ENCODE results near the gene MAD2L1.
A peak's percentile ranks its signal among the peaks of the same experiment; 100 is the strongest.
"Not testable (repeated sequence)": the region's sequence is repeated elsewhere in the genome, so short reads cannot be mapped to it uniquely, and the experiment has no call there.

MAD2L1 gene

GRCh38 chr4:120066517-120067340, at the start of gene MAD2L1:
TSS of gene MAD2L1 (minus strand) at chr4:120066848. CDS start at chr4:120066734, 114 bp downstream.
- DNase-seq (ENCODE audit: low read depth, low spot score): peak; percentile 99

- DNase-seq (ENCODE audit: low read depth, low spot score): no peak
Measured at GRCh38 chr4:120111745-120112144, 45.1 kb upstream of the MAD2L1 start.

- DNase-seq (ENCODE audit: low read depth, low spot score): no peak
Measured at GRCh38 chr4:120109406-120109805, 42.8 kb upstream of the MAD2L1 start.

GRCh38 chr4:120105472-120105871, 38.8 kb upstream of the MAD2L1 start:
- DNase-seq (ENCODE audit: low read depth, low spot score): no peak

GRCh38 chr4:120096508-120097297, 30.1 kb upstream of the MAD2L1 start:
- DNase-seq (ENCODE audit: low read depth, low spot score): no peak

- DNase-seq (ENCODE audit: low read depth, low spot score): no peak
Measured at GRCh38 chr4:120088507-120088906, 21.9 kb upstream of the MAD2L1 start.

GRCh38 chr4:120088066-120088465, 21.4 kb upstream of the MAD2L1 start:
- not testable (repeated sequence) for DNase-seq (ENCODE audit: low read depth, low spot score)

- DNase-seq (ENCODE audit: low read depth, low spot score): no peak
Measured at GRCh38 chr4:120085705-120086104, 19.1 kb upstream of the MAD2L1 start.

GRCh38 chr4:120084327-120084726, 17.7 kb upstream of the MAD2L1 start:
- DNase-seq (ENCODE audit: low read depth, low spot score): no peak

GRCh38 chr4:120083152-120083551, 16.5 kb upstream of the MAD2L1 start:
- DNase-seq (ENCODE audit: low read depth, low spot score): no peak

GRCh38 chr4:120082251-120082650, 15.6 kb upstream of the MAD2L1 start:
- no peak for DNase-seq (ENCODE audit: low read depth, low spot score)

GRCh38 chr4:120081726-120082125, 15.1 kb upstream of the MAD2L1 start:
- no peak for DNase-seq (ENCODE audit: low read depth, low spot score)

GRCh38 chr4:120080533-120080932, 13.9 kb upstream of the MAD2L1 start:
- no peak for DNase-seq (ENCODE audit: low read depth, low spot score)

GRCh38 chr4:120079839-120080520, 13.3 kb upstream of the MAD2L1 start:
- DNase-seq (ENCODE audit: low read depth, low spot score): no peak

- DNase-seq (ENCODE audit: low read depth, low spot score): no peak
Measured at GRCh38 chr4:120078216-120078615, 11.6 kb upstream of the MAD2L1 start.

GRCh38 chr4:120071192-120071795, 4.6 kb upstream of the MAD2L1 start:
- DNase-seq (ENCODE audit: low read depth, low spot score): peak; percentile 30

- DNase-seq (ENCODE audit: low read depth, low spot score): no peak
Measured at GRCh38 chr4:120070196-120070595, 3.5 kb upstream of the MAD2L1 start.

GRCh38 chr4:120065974-120066516, 603 bp downstream of the MAD2L1 start:
- DNase-seq (ENCODE audit: low read depth, low spot score): no peak

GRCh38 chr4:120064887-120065286, 1.8 kb downstream of the MAD2L1 start:
- no peak for DNase-seq (ENCODE audit: low read depth, low spot score)

- DNase-seq (ENCODE audit: low read depth, low spot score): not testable (repeated sequence)
Measured at GRCh38 chr4:120063711-120064110, 2.9 kb downstream of the MAD2L1 start.

GRCh38 chr4:120062663-120063195, 3.9 kb downstream of the MAD2L1 start:
- DNase-seq (ENCODE audit: low read depth, low spot score): no peak

Data from ELF-1 (cell line).